Fibroblast of mammary gland (primary cell): ENCODE data around the gene TM4SF20.

ENCODE experiments used
- DNase-seq: peaks from one replicate; pipeline ENCODE4 v3.0.0-alpha.2; 2010; ENCODE audit warnings: low read depth
- H3K4me3 ChIP-seq: 2 replicates; pipeline ENCODE4 v1.5.1; 2011; ENCODE audit warnings: low read depth, mild to moderate bottlenecking, low read length, moderate library complexity; ENCODE audit not compliant: control insufficient read depth
- TF ChIP-seq, protein P1 (sequence below): conservative IDR thresholded peaks from 2 replicates; pipeline ENCODE4 v1.5.1; 2011; ENCODE audit warnings: low read depth, low read length, inconsistent platforms; ENCODE audit not compliant: control insufficient read depth, insufficient read depth

The TM4SF20 gene

DNA sequence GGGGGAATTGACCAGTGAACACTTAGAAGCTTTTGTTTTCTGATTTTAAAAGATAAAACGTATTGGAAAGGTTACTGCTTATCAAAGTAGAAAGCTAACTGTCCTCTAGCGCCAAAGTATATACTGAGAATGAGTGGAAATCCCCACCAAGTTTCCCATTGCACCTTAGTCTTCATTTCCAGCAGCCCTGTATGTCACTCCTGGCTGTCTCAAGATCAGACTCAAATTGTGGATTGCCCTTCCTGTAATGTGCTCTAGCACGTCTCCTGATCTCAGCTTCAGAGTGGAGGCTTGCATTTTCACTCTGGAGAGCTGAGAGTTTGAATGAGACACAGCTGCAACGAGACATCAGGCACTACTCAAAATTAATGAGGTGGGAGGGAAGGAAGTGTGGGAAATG, 27.5 kb downstream of the TM4SF20 start:
- TF ChIP-seq, protein P1, sequence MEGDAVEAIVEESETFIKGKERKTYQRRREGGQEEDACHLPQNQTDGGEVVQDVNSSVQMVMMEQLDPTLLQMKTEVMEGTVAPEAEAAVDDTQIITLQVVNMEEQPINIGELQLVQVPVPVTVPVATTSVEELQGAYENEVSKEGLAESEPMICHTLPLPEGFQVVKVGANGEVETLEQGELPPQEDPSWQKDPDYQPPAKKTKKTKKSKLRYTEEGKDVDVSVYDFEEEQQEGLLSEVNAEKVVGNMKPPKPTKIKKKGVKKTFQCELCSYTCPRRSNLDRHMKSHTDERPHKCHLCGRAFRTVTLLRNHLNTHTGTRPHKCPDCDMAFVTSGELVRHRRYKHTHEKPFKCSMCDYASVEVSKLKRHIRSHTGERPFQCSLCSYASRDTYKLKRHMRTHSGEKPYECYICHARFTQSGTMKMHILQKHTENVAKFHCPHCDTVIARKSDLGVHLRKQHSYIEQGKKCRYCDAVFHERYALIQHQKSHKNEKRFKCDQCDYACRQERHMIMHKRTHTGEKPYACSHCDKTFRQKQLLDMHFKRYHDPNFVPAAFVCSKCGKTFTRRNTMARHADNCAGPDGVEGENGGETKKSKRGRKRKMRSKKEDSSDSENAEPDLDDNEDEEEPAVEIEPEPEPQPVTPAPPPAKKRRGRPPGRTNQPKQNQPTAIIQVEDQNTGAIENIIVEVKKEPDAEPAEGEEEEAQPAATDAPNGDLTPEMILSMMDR = no peak
- no peak overlapping the region for H3K4me3 ChIP-seq
- DNase-seq = no peak

DNA sequence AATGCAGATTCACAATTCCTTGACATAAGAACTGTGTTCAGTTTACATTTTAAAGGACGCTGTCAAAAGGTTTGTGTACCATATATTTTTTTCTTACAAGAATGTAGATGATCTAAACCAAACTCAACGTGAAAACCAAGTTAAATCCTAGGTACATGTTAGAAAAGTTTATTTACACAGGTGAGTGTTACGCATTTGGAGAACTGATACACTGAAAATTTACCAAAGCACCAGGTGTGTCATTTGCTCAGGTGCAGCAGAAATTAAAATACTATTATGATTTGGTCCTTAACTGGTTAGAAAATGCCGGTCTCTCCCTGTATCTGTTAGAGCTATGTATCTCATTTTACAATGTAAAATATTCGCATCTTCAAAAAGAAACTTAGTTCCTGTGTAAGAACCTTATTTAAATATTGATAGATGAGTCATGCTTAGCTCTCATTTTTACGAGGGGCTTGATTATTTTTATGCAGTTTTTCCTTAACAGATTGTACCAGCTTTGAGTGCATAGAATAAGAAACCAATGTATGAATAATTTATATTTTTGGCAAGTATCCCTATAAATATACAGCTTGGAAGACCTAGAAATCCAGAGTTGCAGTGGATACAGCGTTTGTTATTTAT, 29.0 kb downstream of the TM4SF20 start:
- no peak for DNase-seq
- no peak overlapping the region for H3K4me3 ChIP-seq
- TF ChIP-seq, protein P1 = no peak

DNA sequence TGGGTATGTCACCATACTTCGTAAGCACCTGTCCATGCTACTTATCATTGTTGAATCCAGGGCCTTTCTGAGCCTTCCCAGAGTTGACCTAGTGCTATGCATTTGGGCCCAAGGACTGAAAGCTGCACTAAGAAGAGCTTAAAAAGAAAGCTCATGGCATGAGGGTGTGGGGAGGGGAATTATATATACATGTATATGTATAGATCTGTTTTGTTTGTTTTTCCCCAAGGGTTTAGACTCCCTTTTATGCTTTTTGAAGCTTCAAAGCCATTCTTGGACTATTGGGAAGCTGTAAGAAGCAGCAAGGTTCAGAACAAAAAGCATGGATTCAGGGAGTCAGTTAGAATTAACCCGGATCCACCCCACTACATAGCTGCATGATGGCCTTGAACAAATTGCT, 30.8 kb downstream of the TM4SF20 start:
- TF ChIP-seq, protein P1 = no peak
- no peak for DNase-seq

DNA sequence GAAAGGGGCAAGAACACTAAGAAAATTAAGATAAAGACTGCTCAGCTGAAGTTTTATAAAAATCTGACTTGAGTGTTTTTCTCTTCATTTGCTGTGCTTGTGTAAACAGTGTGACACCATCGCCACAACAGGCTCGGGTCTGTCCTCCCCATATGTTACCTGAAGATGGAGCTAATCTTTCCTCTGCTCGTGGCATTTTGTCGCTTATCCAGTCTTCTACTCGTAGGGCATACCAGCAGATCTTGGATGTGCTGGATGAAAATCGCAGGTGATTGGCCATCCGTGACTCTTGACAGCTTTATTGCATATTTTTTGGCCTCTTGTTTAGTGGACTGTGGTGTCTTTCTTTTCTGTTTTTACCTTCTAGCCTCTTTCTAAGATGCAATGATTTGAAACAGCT, 32.0 kb downstream of the TM4SF20 start:
- no peak for DNase-seq
- H3K4me3 ChIP-seq = no peak overlapping the region
- TF ChIP-seq, protein P1 = no peak

More for the DNA sequence above, 30.8 kb downstream of the TM4SF20 start:
- no peak overlapping the region for H3K4me3 ChIP-seq

DNA sequence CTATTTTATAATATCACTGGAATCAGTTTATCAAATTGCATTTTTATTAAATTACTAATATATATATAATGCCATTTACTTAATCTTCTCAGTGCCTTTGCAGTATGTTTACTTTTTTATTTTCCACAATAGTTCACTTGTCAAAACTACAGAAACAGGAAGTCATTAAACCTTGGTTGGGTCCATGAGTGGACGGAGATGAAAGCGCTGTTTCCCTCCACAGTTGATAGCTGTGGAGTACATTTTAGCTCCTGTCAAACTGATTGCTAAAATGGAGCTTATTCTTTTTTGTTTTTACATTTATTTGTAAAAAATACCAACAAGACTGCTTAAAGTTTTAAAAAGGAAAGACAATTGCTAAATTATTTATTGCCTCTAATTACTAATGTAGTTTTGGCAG, 34.9 kb downstream of the TM4SF20 start:
- no peak for DNase-seq
- TF ChIP-seq, protein P1 = no peak
- no peak overlapping the region for H3K4me3 ChIP-seq

DNA sequence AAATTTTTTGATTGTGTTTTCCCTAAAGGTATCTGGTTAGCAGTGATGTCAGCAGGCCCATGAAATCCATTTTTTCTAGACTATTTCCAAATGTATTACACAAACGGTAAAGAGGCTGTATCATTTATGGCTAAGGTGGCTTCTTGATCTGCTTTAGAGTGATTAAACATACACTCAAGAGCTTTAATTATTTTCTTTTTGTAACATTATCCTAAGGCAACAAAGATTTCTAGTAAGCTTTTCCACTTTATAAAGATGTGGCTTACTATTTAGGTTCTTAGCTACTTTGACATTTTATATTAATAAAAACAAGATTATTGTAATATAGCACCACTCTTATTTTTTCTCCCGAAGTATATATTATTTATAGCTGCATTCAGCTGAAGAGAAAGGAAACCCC, 37.6 kb downstream of the TM4SF20 start:
- H3K4me3 ChIP-seq = no peak overlapping the region
- no peak for DNase-seq
- TF ChIP-seq, protein P1 = no peak

DNA sequence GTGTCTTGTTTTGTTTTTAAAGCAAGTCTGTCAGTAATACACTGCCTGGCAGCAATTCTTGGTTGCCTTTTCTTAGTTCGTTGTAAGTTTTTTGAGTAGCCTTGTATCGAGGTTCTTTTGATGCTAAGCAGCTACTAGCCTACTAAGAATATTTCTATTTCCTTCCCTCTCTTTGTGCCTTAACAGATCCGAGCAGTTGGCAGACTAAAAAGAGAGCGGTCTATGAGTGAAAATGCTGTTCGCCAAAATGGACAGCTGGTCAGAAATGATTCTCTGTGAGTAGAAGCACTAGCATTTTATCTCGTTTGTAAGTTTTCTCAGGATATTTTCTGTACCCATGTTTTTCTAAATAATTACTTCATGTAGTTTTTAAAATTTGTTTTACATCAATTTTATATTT, 39.0 kb downstream of the TM4SF20 start:
- no peak overlapping the region for H3K4me3 ChIP-seq
- DNase-seq = no peak
- TF ChIP-seq, protein P1 = no peak
